K562 (cell line): ENCODE measurements around the gene SBDS. TPM values are rescaled to one million over a fixed set of nuclear protein-coding genes. Genes with fewer than 3 reads are reported as not detected.
A peak's percentile ranks its signal among the peaks of the same experiment; 100 is the strongest.

ENCODE experiments used
- CBFA2T2 ChIP-seq: fragments of 450-650 bp; conservative IDR thresholded peaks from 2 replicates; pipeline ENCODE4 v1.6.1; 2017; ENCODE audit warnings: mild to moderate bottlenecking
- CHD1 ChIP-seq: fragments of 200-600 bp; sonication (generic); IDR thresholded peaks from one replicate; pipeline ENCODE4 v1.6.1; 2012; ENCODE audit warnings: mild to moderate bottlenecking, moderate library complexity, low read length, inconsistent platforms
- DMBX1 ChIP-seq: fragments of 250-450 bp; sonication (Bioruptor Pico); IDR thresholded peaks from 2 replicates; pipeline ENCODE4 v1.8.0; 2022; ENCODE audit warnings: inconsistent platforms, mild to moderate bottlenecking, moderate library complexity, borderline replicate concordance
- ERF ChIP-seq: fragments of 450-650 bp; formaldehyde crosslinking; IDR thresholded peaks from 2 replicates; pipeline ENCODE4 v1.4.0; 2020; ENCODE audit warnings: mild to moderate bottlenecking, mixed read lengths
- ESRRA ChIP-seq: fragments of 450-650 bp; IDR thresholded peaks from 2 replicates; pipeline ENCODE4 v1.6.1; 2014; ENCODE audit warnings: low read depth, mild to moderate bottlenecking, moderate library complexity, borderline replicate concordance
- FIP1L1 ChIP-seq: fragments of 200-400 bp; formaldehyde crosslinking; IDR thresholded peaks from 2 replicates; pipeline ENCODE4 v1.6.1; 2018; ENCODE audit warnings: mild to moderate bottlenecking, low read depth, low read length; ENCODE audit not compliant: poor library complexity, severe bottlenecking
- GTF2E2 ChIP-seq: fragments of 200-800 bp; sonication (Bioruptor generic); IDR thresholded peaks from 2 replicates; pipeline ENCODE4 v1.6.1; 2016; ENCODE audit warnings: missing genetic modification characterization, missing compliant biosample characterization
- KAT2B ChIP-seq: IDR thresholded peaks from one replicate; pipeline ENCODE4 v1.6.1; 2012; ENCODE audit warnings: low read depth, mild to moderate bottlenecking, control low read depth, inconsistent platforms, low read length, moderate library complexity
- KLF6 ChIP-seq: fragments of 250-450 bp; sonication (Bioruptor Pico); IDR thresholded peaks from 2 replicates; pipeline ENCODE4 v1.4.0; 2020; ENCODE audit warnings: mild to moderate bottlenecking, moderate library complexity, borderline replicate concordance
- NCOA6 ChIP-seq: fragments of 450-650 bp; IDR thresholded peaks from 2 replicates; pipeline ENCODE4 v1.6.1; 2017; ENCODE audit warnings: mild to moderate bottlenecking
- NFXL1 ChIP-seq: fragments of 450-650 bp; formaldehyde crosslinking; IDR thresholded peaks from 2 replicates; pipeline ENCODE4 v1.4.0; 2021; ENCODE audit warnings: mild to moderate bottlenecking
- PTRF ChIP-seq: fragments of 450-650 bp; IDR thresholded peaks from 2 replicates; pipeline ENCODE4 v1.6.1; 2016; ENCODE audit warnings: mild to moderate bottlenecking, missing genetic modification characterization, missing compliant biosample characterization
- SAP30 ChIP-seq: fragments of 200-600 bp; sonication (generic); IDR thresholded peaks from 2 replicates; pipeline ENCODE4 v1.6.1; 2012; ENCODE audit warnings: borderline replicate concordance, low read depth, mild to moderate bottlenecking, moderate library complexity, low read length, control low read depth, inconsistent platforms; ENCODE audit not compliant: insufficient read depth, poor library complexity, severe bottlenecking
- SOX6 ChIP-seq: fragments of 450-650 bp; IDR thresholded peaks from 2 replicates; pipeline ENCODE4 v1.6.1; 2014; ENCODE audit warnings: mild to moderate bottlenecking
- TARDBP ChIP-seq: fragments of 450-650 bp; IDR thresholded peaks from 2 replicates; pipeline ENCODE4 v1.6.1; 2016
- TRIM28 ChIP-seq: fragments of 450-650 bp; IDR thresholded peaks from 2 replicates; pipeline ENCODE4 v1.6.1; 2017
- ZBTB8A ChIP-seq: fragments of 450-650 bp; IDR thresholded peaks from 2 replicates; pipeline ENCODE4 v1.6.1; 2018; ENCODE audit warnings: mild to moderate bottlenecking, moderate library complexity; ENCODE audit not compliant: partially characterized antibody
- ZKSCAN8 ChIP-seq: fragments of 200-800 bp; sonication (Bioruptor generic); IDR thresholded peaks from 2 replicates; pipeline ENCODE4 v1.6.1; 2016; ENCODE audit warnings: missing genetic modification characterization, missing compliant biosample characterization
- ZNF134 ChIP-seq: fragments of 250-450 bp; sonication (Bioruptor Pico); conservative IDR thresholded peaks from 2 replicates; pipeline ENCODE4 v1.4.0; 2020
- ZNF384 ChIP-seq: IDR thresholded peaks from 2 replicates; pipeline ENCODE4 v1.6.1; 2012; ENCODE audit warnings: low read depth, low read length, improper control_type of control experiment
- ZNF436 ChIP-seq: fragments of 250-450, 450-650 bp; sonication (Bioruptor Pico); formaldehyde crosslinking; IDR thresholded peaks from 2 replicates; pipeline ENCODE4 v1.7.0; 2020; ENCODE audit warnings: mild to moderate bottlenecking
- ZNF785 ChIP-seq: fragments of 250-450 bp; sonication (Bioruptor Pico); IDR thresholded peaks from 2 replicates; pipeline ENCODE4 v1.4.0; 2020; ENCODE audit warnings: mild to moderate bottlenecking
- polyA plus RNA-seq, 8 experiments: library from polyadenylated mRNA; depleted of rRNA in 4 of 8; stranded (reverse) in 5 of 8; unstranded in 3 of 8; fragments of >200 nt; fragmentation: Nextera tagmentation in 2 of 8; fragmentation: Illumina TruSeq in 1 of 8; extraction: Ambion mirVana in 2 of 8; extraction: Trizol in 1 of 8; gene quantifications; 2 replicates each; pipeline versions ENCODE4 v1.2.1 to v1.2.3, GENCODE V29; 2011 to 2014; ENCODE audit warnings: inconsistent platforms in 1 of 8, missing spikeins in 1 of 8
- total RNA-seq, 7 experiments: library from RNA; depleted of rRNA in 6 of 7; stranded (reverse); fragments of >200 nt in 6 of 7; fragmentation: Illumina TruSeq in 2 of 7; extraction: Trizol in 2 of 7; gene quantifications; 2 replicates each; pipeline versions ENCODE4 v1.2.1 to v1.2.3, GENCODE V29; 2011 to 2021; ENCODE audit warnings: low replicate concordance in 1 of 7
- TF ChIP-seq, protein P1 (sequence below): fragments of 450-650 bp; conservative IDR thresholded peaks from 2 replicates; pipeline ENCODE4 v1.6.1; 2016; ENCODE audit warnings: missing genetic modification characterization, low read depth, mild to moderate bottlenecking, control low read depth, missing compliant biosample characterization
- TF ChIP-seq, protein P2 (sequence below): fragments of 450-650 bp; IDR thresholded peaks from 2 replicates; pipeline ENCODE4 v1.6.1; 2016; ENCODE audit warnings: low read depth, mild to moderate bottlenecking, moderate library complexity
- TF ChIP-seq, protein P3 (sequence below): sonication (generic); formaldehyde crosslinking; IDR thresholded peaks from 2 replicates; pipeline ENCODE4 v1.8.1; 2022; ENCODE audit warnings: missing genetic modification reagents
- TF ChIP-seq, protein P4 (sequence below): fragments of 250-450 bp; sonication (Bioruptor Pico); IDR thresholded peaks from 2 replicates; pipeline ENCODE4 v1.5.0; 2021

Gene SBDS
- total and polyA plus RNA-seq, 9 of the 15 experiments (the other 6 are each of a cell fraction or from before 2014, with no cell fraction given), result 105 to 174 (median 117) TPM

DNA sequence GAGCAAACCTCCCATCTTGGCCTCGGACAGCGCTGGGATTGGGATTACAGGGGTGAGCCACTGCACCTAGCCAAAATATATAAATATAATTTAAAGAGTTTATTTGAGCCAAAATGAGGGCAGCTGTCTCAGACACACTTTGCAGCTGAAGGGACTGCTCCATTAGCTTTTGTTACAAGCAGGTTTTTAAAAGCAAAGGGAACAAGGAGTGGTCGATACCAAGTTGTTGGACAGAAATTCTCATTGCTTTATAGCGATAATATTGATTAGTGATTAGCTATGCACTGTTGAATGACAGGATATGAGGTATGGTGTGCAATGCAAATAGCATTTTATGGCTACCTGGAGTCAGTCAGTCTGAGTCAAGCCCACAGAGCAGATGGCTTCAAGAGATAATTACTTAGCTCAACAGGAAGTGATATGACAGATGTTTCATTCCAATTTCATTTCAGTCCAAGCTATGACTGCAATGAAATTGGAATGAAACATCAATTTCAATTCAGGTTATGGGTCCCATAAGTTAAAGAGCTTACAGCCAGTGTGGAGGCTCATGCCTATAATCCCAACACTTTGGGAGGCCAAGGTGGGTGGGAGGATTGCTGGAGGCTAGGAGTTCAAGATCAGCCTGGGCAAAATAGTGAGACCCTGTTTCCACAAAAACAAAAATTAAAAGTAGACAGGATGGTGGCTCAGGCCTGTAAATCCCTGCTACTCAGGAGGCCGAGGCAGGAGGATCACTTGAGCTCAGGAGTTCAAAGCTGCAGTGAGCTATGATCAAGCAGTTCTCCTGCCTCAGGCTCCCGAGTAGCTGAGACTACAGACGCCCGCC lies 24.4 kb upstream of the SBDS start (continued):
- TF ChIP-seq SOX6 (peak; percentile 80), FIP1L1 (no peak), GTF2E2 (tag) (no peak), ZNF785 (no peak), DMBX1 (CRISPR knock-in tag) (peak; percentile 87), ZNF384 (no peak), ZKSCAN8 (CRISPR knock-in tag) (no peak), NFXL1 (CRISPR knock-in tag) (no peak), SAP30 (no peak), PTRF (tag) (no peak), ZNF436 (CRISPR knock-in tag) (no peak), KLF6 (CRISPR knock-in tag) (no peak), KAT2B (no peak), ERF (CRISPR knock-in tag) (no peak), NCOA6 (no peak), ESRRA (no peak; the same call in 1 of the 2 replicates), ZBTB8A (no peak), TARDBP (no peak), CHD1 (no peak), ZNF134 (CRISPR knock-in tag) (no peak), CBFA2T2 (peak; percentile 73), TRIM28 (peak; percentile 42; the same call in 1 of the 2 replicates)
- TF ChIP-seq, protein P1, sequence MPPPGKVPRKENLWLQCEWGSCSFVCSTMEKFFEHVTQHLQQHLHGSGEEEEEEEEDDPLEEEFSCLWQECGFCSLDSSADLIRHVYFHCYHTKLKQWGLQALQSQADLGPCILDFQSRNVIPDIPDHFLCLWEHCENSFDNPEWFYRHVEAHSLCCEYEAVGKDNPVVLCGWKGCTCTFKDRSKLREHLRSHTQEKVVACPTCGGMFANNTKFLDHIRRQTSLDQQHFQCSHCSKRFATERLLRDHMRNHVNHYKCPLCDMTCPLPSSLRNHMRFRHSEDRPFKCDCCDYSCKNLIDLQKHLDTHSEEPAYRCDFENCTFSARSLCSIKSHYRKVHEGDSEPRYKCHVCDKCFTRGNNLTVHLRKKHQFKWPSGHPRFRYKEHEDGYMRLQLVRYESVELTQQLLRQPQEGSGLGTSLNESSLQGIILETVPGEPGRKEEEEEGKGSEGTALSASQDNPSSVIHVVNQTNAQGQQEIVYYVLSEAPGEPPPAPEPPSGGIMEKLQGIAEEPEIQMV (tag), result no peak
- TF ChIP-seq, protein P2, sequence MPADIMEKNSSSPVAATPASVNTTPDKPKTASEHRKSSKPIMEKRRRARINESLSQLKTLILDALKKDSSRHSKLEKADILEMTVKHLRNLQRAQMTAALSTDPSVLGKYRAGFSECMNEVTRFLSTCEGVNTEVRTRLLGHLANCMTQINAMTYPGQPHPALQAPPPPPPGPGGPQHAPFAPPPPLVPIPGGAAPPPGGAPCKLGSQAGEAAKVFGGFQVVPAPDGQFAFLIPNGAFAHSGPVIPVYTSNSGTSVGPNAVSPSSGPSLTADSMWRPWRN, result peak; percentile 62
- TF ChIP-seq, protein P3, sequence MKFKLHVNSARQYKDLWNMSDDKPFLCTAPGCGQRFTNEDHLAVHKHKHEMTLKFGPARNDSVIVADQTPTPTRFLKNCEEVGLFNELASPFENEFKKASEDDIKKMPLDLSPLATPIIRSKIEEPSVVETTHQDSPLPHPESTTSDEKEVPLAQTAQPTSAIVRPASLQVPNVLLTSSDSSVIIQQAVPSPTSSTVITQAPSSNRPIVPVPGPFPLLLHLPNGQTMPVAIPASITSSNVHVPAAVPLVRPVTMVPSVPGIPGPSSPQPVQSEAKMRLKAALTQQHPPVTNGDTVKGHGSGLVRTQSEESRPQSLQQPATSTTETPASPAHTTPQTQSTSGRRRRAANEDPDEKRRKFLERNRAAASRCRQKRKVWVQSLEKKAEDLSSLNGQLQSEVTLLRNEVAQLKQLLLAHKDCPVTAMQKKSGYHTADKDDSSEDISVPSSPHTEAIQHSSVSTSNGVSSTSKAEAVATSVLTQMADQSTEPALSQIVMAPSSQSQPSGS, result no peak
- TF ChIP-seq, protein P4, sequence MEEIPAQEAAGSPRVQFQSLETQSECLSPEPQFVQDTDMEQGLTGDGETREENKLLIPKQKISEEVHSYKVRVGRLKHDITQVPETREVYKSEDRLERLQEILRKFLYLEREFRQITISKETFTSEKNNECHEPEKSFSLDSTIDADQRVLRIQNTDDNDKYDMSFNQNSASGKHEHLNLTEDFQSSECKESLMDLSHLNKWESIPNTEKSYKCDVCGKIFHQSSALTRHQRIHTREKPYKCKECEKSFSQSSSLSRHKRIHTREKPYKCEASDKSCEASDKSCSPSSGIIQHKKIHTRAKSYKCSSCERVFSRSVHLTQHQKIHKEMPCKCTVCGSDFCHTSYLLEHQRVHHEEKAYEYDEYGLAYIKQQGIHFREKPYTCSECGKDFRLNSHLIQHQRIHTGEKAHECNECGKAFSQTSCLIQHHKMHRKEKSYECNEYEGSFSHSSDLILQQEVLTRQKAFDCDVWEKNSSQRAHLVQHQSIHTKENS (CRISPR knock-in tag), result no peak
